Measurements from ENCODE around the gene KDM1B.

Gene KDM1B

GRCh38 chr6:18189196-18189595 lies 34.0 kb downstream of the KDM1B start:
- TF ChIP-seq EZH2 (IDR thresholded peaks at IDR 0.05; ENCODE audit: borderline replicate concordance, low read length) (no peak), CTCF (IDR thresholded peaks at IDR 0.05; ENCODE audit: low read length) (no peak)
- H4K20me1 ChIP-seq (ENCODE audit: insufficient read depth, low read length) = no peaks in the 10 kb centered on the region
- H3K4me2 ChIP-seq (ENCODE audit: low read length) = no peak overlapping the region
- H2AFZ ChIP-seq (ENCODE audit: low read length) = no peak overlapping the region
- no peak overlapping the region for H3K4me3 ChIP-seq (ENCODE audit: low read depth, low read length, poor library complexity, severe bottlenecking)
- H3K9ac ChIP-seq (ENCODE audit: low read length) = no peak overlapping the region
- H3K79me2 ChIP-seq (ENCODE audit: insufficient read depth, low read length) = no peaks in the 10 kb centered on the region
- no peaks in the 10 kb centered on the region for H3K9me2 ChIP-seq (ENCODE audit: low read depth, low read length)
- peaks cover 34% of the 10 kb centered on the region; the same call in 1 of the 2 replicates for H3K36me3 ChIP-seq (ENCODE audit: insufficient read depth, low read length)
- peaks cover 6% of the 10 kb centered on the region for H3K4me1 ChIP-seq (ENCODE audit: insufficient read depth, low read length, severe bottlenecking)
- H3K27me3 ChIP-seq (ENCODE audit: insufficient read depth, low read length) = no peaks in the 10 kb centered on the region
- H3K9me3 ChIP-seq (ENCODE audit: low read length) = no peaks in the 10 kb centered on the region
- no peak overlapping the region for H3K27ac ChIP-seq (ENCODE audit: low read depth, low read length, poor library complexity, severe bottlenecking)
- no peaks in the 10 kb centered on the region for H3F3A ChIP-seq (ENCODE audit: insufficient read depth, low read length)

GRCh38 chr6:18192026-18192425 lies 36.8 kb downstream of the KDM1B start:
- Histone ChIP-seq H3K9me2 (ENCODE audit: low read depth, low read length) (no peaks in the 10 kb centered on the region), H2AFZ (ENCODE audit: low read length) (no peak overlapping the region), H3K4me3 (ENCODE audit: low read depth, low read length, poor library complexity, severe bottlenecking) (no peak overlapping the region), H3K4me2 (ENCODE audit: low read length) (no peak overlapping the region), H3K27me3 (ENCODE audit: insufficient read depth, low read length) (no peaks in the 10 kb centered on the region), H3K79me2 (ENCODE audit: insufficient read depth, low read length) (no peaks in the 10 kb centered on the region), H3K9me3 (ENCODE audit: low read length) (no peaks in the 10 kb centered on the region), H3K27ac (ENCODE audit: low read depth, low read length, poor library complexity, severe bottlenecking) (no peak overlapping the region), H3K9ac (ENCODE audit: low read length) (no peak overlapping the region), H3K36me3 (ENCODE audit: insufficient read depth, low read length) (peaks cover 36% of the 10 kb centered on the region; the same call in 1 of the 2 replicates), H4K20me1 (ENCODE audit: insufficient read depth, low read length) (no peaks in the 10 kb centered on the region), H3F3A (ENCODE audit: insufficient read depth, low read length) (no peaks in the 10 kb centered on the region), H3K4me1 (ENCODE audit: insufficient read depth, low read length, severe bottlenecking) (no peaks in the 10 kb centered on the region)
- TF ChIP-seq CTCF (IDR thresholded peaks at IDR 0.05; ENCODE audit: low read length) (no peak), EZH2 (IDR thresholded peaks at IDR 0.05; ENCODE audit: borderline replicate concordance, low read length) (no peak)

DNA sequence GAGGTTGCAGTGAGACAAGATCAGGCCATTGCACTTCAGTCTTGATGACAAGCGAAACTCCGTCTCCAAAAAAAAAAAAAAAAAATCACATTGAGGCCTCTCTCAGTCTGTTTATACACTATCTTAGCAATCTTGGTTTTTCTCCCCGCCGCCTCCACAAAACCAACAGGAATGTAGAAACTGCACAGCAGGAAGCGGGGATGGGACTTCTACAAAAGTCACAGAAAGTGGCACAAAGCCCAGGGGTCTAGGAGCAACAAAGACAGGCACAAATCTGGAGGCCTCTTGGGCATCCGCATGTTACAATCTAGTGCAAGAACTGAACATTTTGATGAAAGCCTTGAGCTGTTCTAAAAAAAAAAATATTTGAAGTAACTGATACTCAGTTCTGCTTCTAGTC lies 48.6 kb downstream of the KDM1B start:
- Histone ChIP-seq H3K4me2 (ENCODE audit: low read length) (no peak overlapping the region), H3K79me2 (ENCODE audit: insufficient read depth, low read length) (no peaks in the 10 kb centered on the region), H3K4me3 (ENCODE audit: low read depth, low read length, poor library complexity, severe bottlenecking) (no peak overlapping the region), H4K20me1 (ENCODE audit: insufficient read depth, low read length) (no peaks in the 10 kb centered on the region), H3K36me3 (ENCODE audit: insufficient read depth, low read length) (peaks cover 24% of the 10 kb centered on the region; the same call in 1 of the 2 replicates), H3K9ac (ENCODE audit: low read length) (no peak overlapping the region), H3K9me3 (ENCODE audit: low read length) (no peaks in the 10 kb centered on the region), H2AFZ (ENCODE audit: low read length) (no peak overlapping the region), H3K27ac (ENCODE audit: low read depth, low read length, poor library complexity, severe bottlenecking) (no peak overlapping the region), H3K9me2 (ENCODE audit: low read depth, low read length) (no peaks in the 10 kb centered on the region), H3F3A (ENCODE audit: insufficient read depth, low read length) (no peaks in the 10 kb centered on the region), H3K27me3 (ENCODE audit: insufficient read depth, low read length) (no peaks in the 10 kb centered on the region), H3K4me1 (ENCODE audit: insufficient read depth, low read length, severe bottlenecking) (no peaks in the 10 kb centered on the region)
- TF ChIP-seq CTCF (IDR thresholded peaks at IDR 0.05; ENCODE audit: low read length) = no peak
- TF ChIP-seq EZH2 (IDR thresholded peaks at IDR 0.05; ENCODE audit: borderline replicate concordance, low read length) = no peak
